ENCODE measurements around the gene NEO1. TPM values are rescaled to one million over a fixed set of nuclear protein-coding genes. Genes with fewer than 3 reads are reported as not detected.
A peak's percentile ranks its signal among the peaks of the same experiment; 100 is the strongest.

Gene NEO1, protein sequence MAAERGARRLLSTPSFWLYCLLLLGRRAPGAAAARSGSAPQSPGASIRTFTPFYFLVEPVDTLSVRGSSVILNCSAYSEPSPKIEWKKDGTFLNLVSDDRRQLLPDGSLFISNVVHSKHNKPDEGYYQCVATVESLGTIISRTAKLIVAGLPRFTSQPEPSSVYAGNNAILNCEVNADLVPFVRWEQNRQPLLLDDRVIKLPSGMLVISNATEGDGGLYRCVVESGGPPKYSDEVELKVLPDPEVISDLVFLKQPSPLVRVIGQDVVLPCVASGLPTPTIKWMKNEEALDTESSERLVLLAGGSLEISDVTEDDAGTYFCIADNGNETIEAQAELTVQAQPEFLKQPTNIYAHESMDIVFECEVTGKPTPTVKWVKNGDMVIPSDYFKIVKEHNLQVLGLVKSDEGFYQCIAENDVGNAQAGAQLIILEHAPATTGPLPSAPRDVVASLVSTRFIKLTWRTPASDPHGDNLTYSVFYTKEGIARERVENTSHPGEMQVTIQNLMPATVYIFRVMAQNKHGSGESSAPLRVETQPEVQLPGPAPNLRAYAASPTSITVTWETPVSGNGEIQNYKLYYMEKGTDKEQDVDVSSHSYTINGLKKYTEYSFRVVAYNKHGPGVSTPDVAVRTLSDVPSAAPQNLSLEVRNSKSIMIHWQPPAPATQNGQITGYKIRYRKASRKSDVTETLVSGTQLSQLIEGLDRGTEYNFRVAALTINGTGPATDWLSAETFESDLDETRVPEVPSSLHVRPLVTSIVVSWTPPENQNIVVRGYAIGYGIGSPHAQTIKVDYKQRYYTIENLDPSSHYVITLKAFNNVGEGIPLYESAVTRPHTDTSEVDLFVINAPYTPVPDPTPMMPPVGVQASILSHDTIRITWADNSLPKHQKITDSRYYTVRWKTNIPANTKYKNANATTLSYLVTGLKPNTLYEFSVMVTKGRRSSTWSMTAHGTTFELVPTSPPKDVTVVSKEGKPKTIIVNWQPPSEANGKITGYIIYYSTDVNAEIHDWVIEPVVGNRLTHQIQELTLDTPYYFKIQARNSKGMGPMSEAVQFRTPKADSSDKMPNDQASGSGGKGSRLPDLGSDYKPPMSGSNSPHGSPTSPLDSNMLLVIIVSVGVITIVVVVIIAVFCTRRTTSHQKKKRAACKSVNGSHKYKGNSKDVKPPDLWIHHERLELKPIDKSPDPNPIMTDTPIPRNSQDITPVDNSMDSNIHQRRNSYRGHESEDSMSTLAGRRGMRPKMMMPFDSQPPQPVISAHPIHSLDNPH (N-terminal part only)
- total RNA-seq, result 24.9 and 25.5 TPM in 2 replicates
- long read RNA-seq, partial matches to known transcripts, result 1 of 2 reads
- long read RNA-seq, other reads (novel, unspliced or antisense), result 1 of 2 reads

DNA sequence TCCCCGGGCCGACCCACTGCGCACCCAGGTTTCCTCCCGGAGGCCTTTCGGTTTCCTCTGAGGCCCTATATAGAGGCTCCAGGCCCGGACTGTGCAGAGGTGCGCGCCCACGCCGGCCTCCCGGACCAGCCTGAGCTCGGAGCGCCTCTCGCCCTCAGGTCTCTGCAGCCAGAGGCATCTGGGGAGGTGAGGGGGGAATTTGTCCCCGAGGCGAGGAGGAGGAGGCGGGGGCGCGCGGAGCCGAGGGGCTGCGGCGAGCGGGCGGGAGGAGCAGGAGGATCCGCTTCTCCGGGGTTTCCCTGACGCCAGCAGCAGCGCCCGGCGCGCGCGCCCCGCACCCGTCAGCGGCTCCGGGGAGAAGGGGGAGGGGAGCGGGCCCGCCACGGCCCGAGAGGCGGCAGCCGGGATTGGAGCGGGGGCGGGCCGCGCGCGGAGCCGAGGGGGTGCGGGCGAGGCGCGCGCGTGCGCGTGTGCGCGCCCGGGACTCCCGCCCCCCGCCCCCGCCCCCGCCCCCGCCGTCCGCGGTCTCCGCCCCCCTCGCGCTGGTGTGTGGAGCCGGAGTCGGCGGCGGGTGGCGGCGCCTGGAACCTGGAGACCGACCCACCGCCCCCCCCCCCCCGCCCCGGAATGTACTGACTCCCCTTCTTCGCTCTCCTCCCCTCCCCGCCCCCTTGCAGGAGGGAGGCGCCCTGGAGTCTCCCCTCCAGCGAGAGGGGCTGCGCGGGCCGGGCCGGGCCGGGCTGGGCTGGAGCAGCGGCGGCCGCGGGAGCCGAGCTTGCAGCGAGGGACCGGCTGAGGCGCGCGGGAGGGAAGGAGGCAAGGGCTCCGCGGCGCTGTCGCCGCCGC, at the start of gene NEO1:
TSS of gene NEO1 (plus strand) at position 657 of the 846 bp plus-strand sequence. CDS start 213 bp downstream, outside the sequence.
- TF ChIP-seq, protein P1, sequence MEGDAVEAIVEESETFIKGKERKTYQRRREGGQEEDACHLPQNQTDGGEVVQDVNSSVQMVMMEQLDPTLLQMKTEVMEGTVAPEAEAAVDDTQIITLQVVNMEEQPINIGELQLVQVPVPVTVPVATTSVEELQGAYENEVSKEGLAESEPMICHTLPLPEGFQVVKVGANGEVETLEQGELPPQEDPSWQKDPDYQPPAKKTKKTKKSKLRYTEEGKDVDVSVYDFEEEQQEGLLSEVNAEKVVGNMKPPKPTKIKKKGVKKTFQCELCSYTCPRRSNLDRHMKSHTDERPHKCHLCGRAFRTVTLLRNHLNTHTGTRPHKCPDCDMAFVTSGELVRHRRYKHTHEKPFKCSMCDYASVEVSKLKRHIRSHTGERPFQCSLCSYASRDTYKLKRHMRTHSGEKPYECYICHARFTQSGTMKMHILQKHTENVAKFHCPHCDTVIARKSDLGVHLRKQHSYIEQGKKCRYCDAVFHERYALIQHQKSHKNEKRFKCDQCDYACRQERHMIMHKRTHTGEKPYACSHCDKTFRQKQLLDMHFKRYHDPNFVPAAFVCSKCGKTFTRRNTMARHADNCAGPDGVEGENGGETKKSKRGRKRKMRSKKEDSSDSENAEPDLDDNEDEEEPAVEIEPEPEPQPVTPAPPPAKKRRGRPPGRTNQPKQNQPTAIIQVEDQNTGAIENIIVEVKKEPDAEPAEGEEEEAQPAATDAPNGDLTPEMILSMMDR (IDR thresholded peaks at IDR 0.05), result no peak
- no peaks in the 10 kb centered on the region for H3K9me3 Mint-ChIP-seq (ENCODE audit: unreplicated experiment)
- H3K27ac Mint-ChIP-seq (ENCODE audit: unreplicated experiment), result peak within 1 kb of the TSS; percentile 57
- peaks cover 30% of the 10 kb centered on the region for H3K27me3 Mint-ChIP-seq (ENCODE audit: unreplicated experiment)
- H3K4me1 Mint-ChIP-seq (ENCODE audit: unreplicated experiment), result peaks cover 8% of the 10 kb centered on the region
- no peaks in the 10 kb centered on the region for H3K36me3 Mint-ChIP-seq (ENCODE audit: unreplicated experiment)
- peak within 1 kb of the TSS; percentile 80 for H3K4me3 Mint-ChIP-seq (ENCODE audit: unreplicated experiment)
- peak; percentile 94 for DNase-seq (ENCODE audit: extremely low spot score, unreplicated experiment)

DNA sequence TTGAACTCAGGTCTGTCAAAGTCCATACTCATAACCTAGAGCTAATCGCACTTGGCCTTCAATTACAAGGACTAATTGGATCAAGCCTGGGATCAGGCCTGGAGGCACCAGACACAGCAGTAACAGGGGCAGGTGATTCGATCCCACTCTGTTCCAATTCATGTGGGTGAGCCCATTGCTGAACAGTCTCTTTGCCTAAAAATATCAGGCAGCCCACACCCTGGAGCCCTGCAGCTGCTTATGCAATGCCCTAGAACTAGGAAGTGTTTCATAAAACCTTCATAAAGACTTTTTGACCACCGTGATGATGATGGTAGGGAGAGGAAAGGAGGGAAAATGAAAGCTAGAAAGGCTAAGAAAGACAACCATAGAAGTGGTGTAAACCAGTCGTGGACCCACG, 47.8 kb upstream of the NEO1 start:
- Mint-ChIP-seq H3K27me3 (ENCODE audit: unreplicated experiment) (peaks cover 15% of the 10 kb centered on the region), H3K4me3 (ENCODE audit: unreplicated experiment) (no peak overlapping the region), H3K36me3 (ENCODE audit: unreplicated experiment) (no peaks in the 10 kb centered on the region), H3K4me1 (ENCODE audit: unreplicated experiment) (no peaks in the 10 kb centered on the region), H3K9me3 (ENCODE audit: unreplicated experiment) (no peaks in the 10 kb centered on the region), H3K27ac (ENCODE audit: unreplicated experiment) (no peak overlapping the region)
- TF ChIP-seq, protein P1 (IDR thresholded peaks at IDR 0.05), result no peak
- no peak for DNase-seq (ENCODE audit: extremely low spot score, unreplicated experiment)

DNA sequence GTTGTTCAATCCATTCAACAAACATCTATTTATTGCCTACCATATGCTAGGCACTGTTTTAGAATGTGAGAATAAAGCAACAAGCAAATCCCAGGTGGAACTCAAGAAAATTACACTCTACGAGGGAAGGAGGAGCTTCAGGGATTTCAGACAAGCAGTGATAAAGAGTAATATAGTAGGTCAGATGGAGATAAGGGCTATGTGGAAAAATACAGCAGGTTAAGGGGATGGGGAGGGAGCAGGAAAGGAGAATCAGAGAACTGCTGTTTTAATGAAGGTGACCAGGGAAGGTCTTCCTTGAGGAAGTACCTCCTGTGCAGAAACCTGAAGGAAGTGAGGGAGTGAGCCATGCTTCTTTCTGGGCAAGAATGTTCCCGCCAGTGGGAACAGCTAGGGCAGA, 47.2 kb upstream of the NEO1 start:
- Mint-ChIP-seq H3K27me3 (ENCODE audit: unreplicated experiment) (peaks cover 14% of the 10 kb centered on the region), H3K9me3 (ENCODE audit: unreplicated experiment) (no peaks in the 10 kb centered on the region), H3K4me1 (ENCODE audit: unreplicated experiment) (no peaks in the 10 kb centered on the region), H3K27ac (ENCODE audit: unreplicated experiment) (no peak overlapping the region), H3K4me3 (ENCODE audit: unreplicated experiment) (no peak overlapping the region), H3K36me3 (ENCODE audit: unreplicated experiment) (no peaks in the 10 kb centered on the region)
- TF ChIP-seq, protein P1 (IDR thresholded peaks at IDR 0.05), result no peak
- no peak for DNase-seq (ENCODE audit: extremely low spot score, unreplicated experiment)

DNA sequence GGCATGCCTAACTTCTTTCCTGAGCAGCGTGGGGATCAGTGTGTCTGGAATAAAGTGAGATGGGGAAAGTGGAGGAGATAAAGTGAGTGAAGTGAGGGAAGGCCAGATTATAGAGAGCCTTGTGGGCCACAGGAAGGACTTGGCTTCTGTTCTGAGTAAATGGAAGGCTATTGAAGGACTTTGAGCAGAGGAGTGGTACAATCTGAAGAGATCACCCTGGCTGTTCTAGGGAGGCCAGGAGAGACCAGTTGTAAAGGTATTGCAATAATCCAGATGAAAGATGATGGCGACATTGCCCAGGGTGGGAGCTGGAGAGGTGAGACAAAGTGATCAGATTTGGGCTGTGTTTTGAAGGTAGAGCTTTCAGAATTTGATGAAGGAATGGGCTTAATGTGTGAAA, 46.8 kb upstream of the NEO1 start:
- Mint-ChIP-seq H3K36me3 (ENCODE audit: unreplicated experiment) (no peaks in the 10 kb centered on the region), H3K4me3 (ENCODE audit: unreplicated experiment) (no peak overlapping the region), H3K27ac (ENCODE audit: unreplicated experiment) (no peak overlapping the region), H3K9me3 (ENCODE audit: unreplicated experiment) (no peaks in the 10 kb centered on the region), H3K27me3 (ENCODE audit: unreplicated experiment) (peaks cover 14% of the 10 kb centered on the region), H3K4me1 (ENCODE audit: unreplicated experiment) (no peaks in the 10 kb centered on the region)
- TF ChIP-seq, protein P1 (IDR thresholded peaks at IDR 0.05), result no peak
- DNase-seq (ENCODE audit: extremely low spot score, unreplicated experiment), result no peak
